Duodenal mucosa (tissue), 2 donors: ENCODE measurements around the gene PTPN18.
A peak's percentile ranks its signal among the peaks of the same experiment; 100 is the strongest.
"Not testable (repeated sequence)": the region's sequence is repeated elsewhere in the genome, so short reads cannot be mapped to it uniquely, and the experiment has no call there.

Source experiments
- H3K27ac ChIP-seq: one replicate; pipeline ENCODE4 v1.7.0; 2013; ENCODE audit warnings: low read depth, low read length
- H3K27me3 ChIP-seq, 2 donors: one replicate each; pipeline ENCODE4 v1.7.0; 2013; ENCODE audit warnings: low read length in 2 of 2, control low read depth in 1 of 2; ENCODE audit not compliant: insufficient read depth in 2 of 2, control insufficient read depth in 1 of 2
- H3K36me3 ChIP-seq, 2 donors: one replicate each; pipeline ENCODE4 v1.7.0; 2013; ENCODE audit warnings: low read length in 2 of 2, control low read depth in 1 of 2; ENCODE audit not compliant: insufficient read depth in 2 of 2, control insufficient read depth in 1 of 2
- H3K4me1 ChIP-seq, 2 donors: one replicate each; pipeline ENCODE4 v1.7.0; 2013; ENCODE audit warnings: low read length in 2 of 2, control low read depth in 1 of 2; ENCODE audit not compliant: insufficient read depth in 2 of 2, control insufficient read depth in 1 of 2
- H3K4me3 ChIP-seq, 2 donors: one replicate each; pipeline ENCODE4 v1.7.0; 2013; ENCODE audit warnings: low read length in 2 of 2, low read depth in 1 of 2
- H3K9ac ChIP-seq, 2 donors: one replicate each; pipeline ENCODE4 v1.7.0; 2013; ENCODE audit warnings: low read length in 2 of 2, low read depth in 1 of 2
- H3K9me3 ChIP-seq, 2 donors: one replicate each; pipeline ENCODE4 v1.7.0; 2013; ENCODE audit warnings: low read length in 2 of 2, control low read depth in 1 of 2; ENCODE audit not compliant: control insufficient read depth in 1 of 2

PTPN18 gene

GRCh38 chr2:130328710-130329109 lies 27.1 kb upstream of the PTPN18 start:
- Histone ChIP-seq H3K27me3 (peaks cover 4 to 10% of the 10 kb centered on the region in 2 donors), H3K9ac (no peak overlapping the region), H3K4me3 (no peak overlapping the region), H3K4me1 (peaks cover 0 to 5% of the 10 kb centered on the region in 2 donors), H3K36me3 (no peaks in the 10 kb centered on the region), H3K9me3 (no peaks in the 10 kb centered on the region), H3K27ac (no peak overlapping the region)

GRCh38 chr2:130332271-130333073 lies 23.4 kb upstream of the PTPN18 start:
- Histone ChIP-seq H3K36me3 (no peaks in the 10 kb centered on the region), H3K9ac (no peak overlapping the region), H3K27me3 (peaks cover 4 to 10% of the 10 kb centered on the region in 2 donors), H3K27ac (no peak overlapping the region), H3K9me3 (no peaks in the 10 kb centered on the region), H3K4me3 (peak overlapping the region in 1 of 2 donors; percentile 2), H3K4me1 (peaks cover 0 to 15% of the 10 kb centered on the region in 2 donors)

- Histone ChIP-seq H3K27me3 (peaks cover 4 to 10% of the 10 kb centered on the region in 2 donors), H3K4me1 (peaks cover 0 to 15% of the 10 kb centered on the region in 2 donors)
- H3K9ac ChIP-seq, H3K36me3 ChIP-seq, H3K27ac ChIP-seq, H3K4me3 ChIP-seq, H3K9me3 ChIP-seq: not testable (repeated sequence)
Measured at GRCh38 chr2:130333253-130333652, 22.6 kb upstream of the PTPN18 start.

- Histone ChIP-seq H3K4me3 (no peak overlapping the region), H3K9me3 (no peaks in the 10 kb centered on the region), H3K27ac (no peak overlapping the region), H3K27me3 (peaks cover 4 to 10% of the 10 kb centered on the region in 2 donors), H3K9ac (no peak overlapping the region), H3K36me3 (peaks cover 0 to 11% of the 10 kb centered on the region in 2 donors), H3K4me1 (peaks cover 0 to 15% of the 10 kb centered on the region in 2 donors)
Measured at GRCh38 chr2:130334026-130334425, 21.8 kb upstream of the PTPN18 start.

- no peak overlapping the region for H3K27ac ChIP-seq
- H3K9ac ChIP-seq: no peak overlapping the region
- peaks cover 4 to 10% of the 10 kb centered on the region in 2 donors for H3K27me3 ChIP-seq
- peaks cover 0 to 15% of the 10 kb centered on the region in 2 donors for H3K4me1 ChIP-seq
- no peak overlapping the region for H3K4me3 ChIP-seq
- H3K36me3 ChIP-seq: peaks cover 0 to 16% of the 10 kb centered on the region in 2 donors
- no peaks in the 10 kb centered on the region for H3K9me3 ChIP-seq
Measured at GRCh38 chr2:130335226-130335625, 20.6 kb upstream of the PTPN18 start.

- peak overlapping the region in 1 of 2 donors; percentile 62 for H3K4me3 ChIP-seq
- peaks cover 0 to 16% of the 10 kb centered on the region in 2 donors for H3K36me3 ChIP-seq
- peaks cover 0 to 4% of the 10 kb centered on the region in 2 donors for H3K27me3 ChIP-seq
- H3K27ac ChIP-seq: no peak overlapping the region
- no peaks in the 10 kb centered on the region for H3K9me3 ChIP-seq
- peaks cover 4 to 24% of the 10 kb centered on the region in 2 donors for H3K4me1 ChIP-seq
- no peak overlapping the region for H3K9ac ChIP-seq
Measured at GRCh38 chr2:130336150-130336876, 19.5 kb upstream of the PTPN18 start.

GRCh38 chr2:130336877-130337734 lies 18.8 kb upstream of the PTPN18 start:
- Histone ChIP-seq H3K4me1 (peaks cover 6 to 26% of the 10 kb centered on the region in 2 donors), H3K4me3 (peak overlapping the region; percentile 62 to 64), H3K9me3 (no peaks in the 10 kb centered on the region), H3K27me3 (peaks cover 0 to 3% of the 10 kb centered on the region in 2 donors), H3K36me3 (peaks cover 0 to 16% of the 10 kb centered on the region in 2 donors), H3K27ac (no peak overlapping the region), H3K9ac (no peak overlapping the region)

- Histone ChIP-seq H3K9me3 (no peaks in the 10 kb centered on the region), H3K36me3 (peaks cover 0 to 16% of the 10 kb centered on the region in 2 donors), H3K4me1 (peaks cover 6 to 20% of the 10 kb centered on the region in 2 donors), H3K4me3 (peak overlapping the region in 1 of 2 donors; percentile 62), H3K9ac (no peak overlapping the region), H3K27me3 (no peaks in the 10 kb centered on the region), H3K27ac (no peak overlapping the region)
Measured at GRCh38 chr2:130337735-130338325, 18.0 kb upstream of the PTPN18 start.

GRCh38 chr2:130338793-130339345 lies 17.0 kb upstream of the PTPN18 start:
- Histone ChIP-seq H3K36me3 (peaks cover 0 to 16% of the 10 kb centered on the region in 2 donors), H3K27ac (no peak overlapping the region), H3K27me3 (no peaks in the 10 kb centered on the region), H3K4me1 (peaks cover 13 to 20% of the 10 kb centered on the region in 2 donors), H3K4me3 (no peak overlapping the region), H3K9me3 (no peaks in the 10 kb centered on the region), H3K9ac (no peak overlapping the region)
